Neural cell (in vitro differentiated cells): ENCODE data around the gene SEC31A. TPM values are rescaled to one million over a fixed set of nuclear protein-coding genes. Genes with fewer than 3 reads are reported as not detected.

ENCODE experiments used
- H2AFZ ChIP-seq: fragments of 200-600, 300-800 bp; sonication (generic), shearing (Covaris generic); 2 replicates; pipeline ENCODE4 v1.6.0; 2014; ENCODE audit warnings: low read depth, mild to moderate bottlenecking, antibody characterized with exemption, low read length, moderate library complexity
- H3F3A ChIP-seq: fragments of 200-600 bp; shearing (Covaris generic); 2 replicates; pipeline ENCODE4 v1.6.1; 2016; ENCODE audit warnings: mild to moderate bottlenecking, moderate library complexity, mixed read lengths, antibody characterized with exemption, low read length; ENCODE audit not compliant: insufficient read depth, poor library complexity, severe bottlenecking
- H3K27ac ChIP-seq: fragments of 200-600, 300-800 bp; sonication (generic), shearing (Covaris generic); 2 replicates; pipeline ENCODE4 v1.5.1; 2014; ENCODE audit warnings: mild to moderate bottlenecking, low read length, moderate library complexity
- H3K27me3 ChIP-seq: fragments of 300-800, 200-600 bp; sonication (generic), shearing (Covaris generic); 2 replicates; pipeline ENCODE4 v1.6.0; 2014; ENCODE audit warnings: mild to moderate bottlenecking, low read depth, low read length, moderate library complexity; ENCODE audit not compliant: insufficient read depth
- H3K36me3 ChIP-seq: fragments of 300-800, 200-600 bp; sonication (generic), shearing (Covaris generic); 2 replicates; pipeline ENCODE4 v1.5.1; 2014; ENCODE audit warnings: mild to moderate bottlenecking, antibody characterized with exemption, low read length, moderate library complexity; ENCODE audit not compliant: insufficient read depth
- H3K4me2 ChIP-seq: fragments of 300-800, 200-600 bp; sonication (generic), shearing (Covaris generic); 2 replicates; pipeline ENCODE4 v1.6.0; 2014; ENCODE audit warnings: mild to moderate bottlenecking, low read length
- H3K4me3 ChIP-seq: fragments of 300-800, 200-600 bp; sonication (generic), shearing (Covaris generic); 2 replicates; pipeline ENCODE4 v1.5.1; 2014; ENCODE audit warnings: mild to moderate bottlenecking, low read length, moderate library complexity
- H3K79me2 ChIP-seq: fragments of 200-600 bp; shearing (Covaris generic); replicated peaks from 2 replicates; pipeline ENCODE4 v1.6.0; 2014; ENCODE audit warnings: mild to moderate bottlenecking, low read length, moderate library complexity; ENCODE audit not compliant: insufficient read depth
- H3K9ac ChIP-seq: fragments of 300-800, 200-600 bp; sonication (generic), shearing (Covaris generic); 2 replicates; pipeline ENCODE4 v1.6.1; 2016; ENCODE audit warnings: mild to moderate bottlenecking, low read length, mixed read lengths
- H3K9me2 ChIP-seq: fragments of 200-600 bp; shearing (Covaris generic); 2 replicates; pipeline ENCODE4 v1.6.1; 2016; ENCODE audit warnings: mild to moderate bottlenecking, low read length, mixed read lengths; ENCODE audit not compliant: insufficient read depth
- H3K9me3 ChIP-seq: fragments of 200-600, 300-800 bp; sonication (generic), shearing (Covaris generic); 2 replicates; pipeline ENCODE4 v1.6.1; 2016; ENCODE audit warnings: mild to moderate bottlenecking, mixed run types, low read length, moderate library complexity, mixed read lengths
- H4K20me1 ChIP-seq: fragments of 200-600 bp; shearing (Covaris generic); 2 replicates; pipeline ENCODE4 v1.6.1; 2016; ENCODE audit warnings: mild to moderate bottlenecking, mixed run types; ENCODE audit not compliant: insufficient read depth
- CTCF ChIP-seq: fragments of 450-650 bp; IDR thresholded peaks from 2 replicates; pipeline ENCODE4 v1.5.1; 2014; ENCODE audit warnings: antibody characterized with exemption, mild to moderate bottlenecking, moderate library complexity; ENCODE audit not compliant: poor library complexity, severe bottlenecking
- EP300 ChIP-seq: fragments of 450-650 bp; conservative IDR thresholded peaks from 2 replicates; pipeline ENCODE4 v1.6.1; 2014; ENCODE audit warnings: antibody characterized with exemption, mild to moderate bottlenecking, moderate library complexity; ENCODE audit not compliant: poor library complexity, severe bottlenecking
- EZH2 ChIP-seq: fragments of 200-600, 300-800 bp; shearing (Covaris generic), sonication (generic); IDR thresholded peaks from 2 replicates; pipeline ENCODE4 v1.6.1; 2014; ENCODE audit warnings: antibody characterized with exemption, low read length, borderline replicate concordance, mild to moderate bottlenecking; ENCODE audit not compliant: insufficient read depth, poor library complexity, severe bottlenecking
- MXI1 ChIP-seq: fragments of 450-650 bp; conservative IDR thresholded peaks from 2 replicates; pipeline ENCODE4 v1.6.1; 2014; ENCODE audit warnings: antibody characterized with exemption, mild to moderate bottlenecking; ENCODE audit not compliant: poor library complexity, severe bottlenecking
- POLR2AphosphoS5 ChIP-seq: IDR thresholded peaks from 2 replicates; pipeline ENCODE4 v1.6.1; 2012
- RAD21 ChIP-seq: fragments of 450-650 bp; conservative IDR thresholded peaks from 2 replicates; pipeline ENCODE4 v1.6.1; 2014; ENCODE audit warnings: antibody characterized with exemption, mild to moderate bottlenecking, moderate library complexity
- REST ChIP-seq: IDR thresholded peaks from 2 replicates; pipeline ENCODE4 v1.6.1; 2012; ENCODE audit warnings: borderline replicate concordance
- SMC3 ChIP-seq: fragments of 450-650 bp; conservative IDR thresholded peaks from 2 replicates; pipeline ENCODE4 v1.6.1; 2014; ENCODE audit warnings: antibody characterized with exemption, mild to moderate bottlenecking, moderate library complexity; ENCODE audit not compliant: poor library complexity
- TAF1 ChIP-seq: IDR thresholded peaks from 2 replicates; pipeline ENCODE4 v1.6.1; 2012; ENCODE audit warnings: low read depth
- polyA plus RNA-seq: library from polyadenylated mRNA; depleted of rRNA; stranded (reverse); fragments of >200 nt; gene quantifications from 2 replicates; pipeline ENCODE4 v1.2.3, GENCODE V29; 2014

Gene SEC31A
- polyA plus RNA-seq, 1 donor from 2014 or later = 139 TPM

- Histone ChIP-seq H3K27ac (no peak overlapping the region), H4K20me1 (no peaks in the 10 kb centered on the region), H3K9me2 (no peaks in the 10 kb centered on the region), H3K4me3 (no peak overlapping the region), H2AFZ (no peak overlapping the region), H3K9ac (no peak overlapping the region), H3K79me2 (no peaks in the 10 kb centered on the region), H3F3A (no peaks in the 10 kb centered on the region), H3K36me3 (peaks cover 8% of the 10 kb centered on the region), H3K4me2 (no peak overlapping the region), H3K9me3 (no peaks in the 10 kb centered on the region), H3K27me3 (no peaks in the 10 kb centered on the region)
- TF ChIP-seq POLR2AphosphoS5 (no peak), TAF1 (no peak), MXI1 (no peak), SMC3 (no peak), EP300 (no peak), RAD21 (no peak), CTCF (no peak), REST (no peak), EZH2 (no peak)
Measured at GRCh38 chr4:82852751-82853285, 38.1 kb downstream of the SEC31A start.

GRCh38 chr4:82851885-82852750, 38.8 kb downstream of the SEC31A start:
- Histone ChIP-seq H3K9me2 (no peaks in the 10 kb centered on the region), H3F3A (no peaks in the 10 kb centered on the region), H3K9ac (no peak overlapping the region), H3K4me2 (no peak overlapping the region), H3K27me3 (no peaks in the 10 kb centered on the region), H3K36me3 (peaks cover 8% of the 10 kb centered on the region), H2AFZ (no peak overlapping the region), H3K9me3 (no peaks in the 10 kb centered on the region), H3K79me2 (no peaks in the 10 kb centered on the region), H3K4me3 (no peak overlapping the region), H4K20me1 (no peaks in the 10 kb centered on the region), H3K27ac (no peak overlapping the region)
- peak; percentile 47 for TF ChIP-seq RAD21
- peak; percentile 49 for TF ChIP-seq SMC3
- peak; percentile 55 for TF ChIP-seq CTCF
- TF ChIP-seq TAF1 = no peak
